Measurements from ENCODE around the gene TBX4.

- TF ChIP-seq CTCF (IDR thresholded peaks at IDR 0.05; ENCODE audit: low read depth, low read length, missing input control) (no peak), REST (IDR thresholded peaks at IDR 0.05) (no peak), TAF1 (conservative IDR thresholded peaks at IDR 0.05) (no peak), EGR1 (IDR thresholded peaks at IDR 0.05; ENCODE audit: low read depth in 2 of 2) (no peak), NR2F2 (IDR thresholded peaks at IDR 0.05) (no peak), HNF4A (conservative IDR thresholded peaks at IDR 0.05) (no peak)
Measured at GRCh38 chr17:61491981-61492380, 39.8 kb downstream of the TBX4 start.

Measured in liver (tissue), 3 donors.